Central memory CD8-positive, alpha-beta T cell (primary cell): ENCODE measurements around the gene PPP1R12C.
A peak's percentile ranks its signal among the peaks of the same experiment; 100 is the strongest.
"Not testable (repeated sequence)": the region's sequence is repeated elsewhere in the genome, so short reads cannot be mapped to it uniquely, and the experiment has no call there.

Source experiments
- ATAC-seq: fragments of 150-1000 bp; cut with Tn5 transposase; replicated peaks from 2 replicates; pipeline ENCODE4 v1.10.0; 2022; ENCODE audit warnings: mild to moderate bottlenecking, moderate FRiP score, moderate number of reproducible peaks; ENCODE audit not compliant: poor library complexity, severe bottlenecking; ENCODE audit errors: extremely low read depth
- DNase-seq, 2 donors: peaks; one replicate each; pipeline ENCODE4 v3.0.0; 2021; ENCODE audit warnings: low spot score in 2 of 2
- H3K27ac Mint-ChIP-seq: one replicate; pipeline ENCODE4 v1.8.0; 2022; ENCODE audit warnings: low read depth, mild to moderate bottlenecking, moderate library complexity, mixed read lengths
- H3K27me3 Mint-ChIP-seq: one replicate; pipeline ENCODE4 v1.8.0; 2022; ENCODE audit warnings: mixed read lengths
- H3K36me3 Mint-ChIP-seq: one replicate; pipeline ENCODE4 v1.8.0; 2022; ENCODE audit warnings: mild to moderate bottlenecking, moderate library complexity, mixed read lengths; ENCODE audit not compliant: insufficient read depth
- H3K4me1 Mint-ChIP-seq: one replicate; pipeline ENCODE4 v1.8.0; 2022; ENCODE audit warnings: mixed read lengths
- H3K4me3 Mint-ChIP-seq: one replicate; pipeline ENCODE4 v1.8.0; 2022; ENCODE audit warnings: mild to moderate bottlenecking, moderate library complexity, mixed read lengths
- H3K9me3 Mint-ChIP-seq: one replicate; pipeline ENCODE4 v1.8.0; 2022; ENCODE audit warnings: mixed read lengths

The PPP1R12C gene

GRCh38 chr19:55113570-55114039 is 3.8 kb downstream of the PPP1R12C start:
- Mint-ChIP-seq H3K36me3 (peaks cover 24% of the 10 kb centered on the region), H3K4me3 (no peak overlapping the region), H3K27me3 (no peaks in the 10 kb centered on the region), H3K27ac (peak overlapping the region; percentile 94), H3K9me3 (no peaks in the 10 kb centered on the region), H3K4me1 (peaks cover 40% of the 10 kb centered on the region)
- DNase-seq (no peak), ATAC-seq (no peak)

- DNase-seq (no peak), ATAC-seq (no peak)
- peaks cover 22% of the 10 kb centered on the region for H3K36me3 Mint-ChIP-seq
- no peak overlapping the region for H3K27ac Mint-ChIP-seq
- no peaks in the 10 kb centered on the region for H3K9me3 Mint-ChIP-seq
- H3K27me3 Mint-ChIP-seq = no peaks in the 10 kb centered on the region
- H3K4me3 Mint-ChIP-seq = no peak overlapping the region
- H3K4me1 Mint-ChIP-seq = peaks cover 43% of the 10 kb centered on the region
Measured at GRCh38 chr19:55112777-55113569, 4.5 kb downstream of the PPP1R12C start.

GRCh38 chr19:55112246-55112776 is 5.1 kb downstream of the PPP1R12C start:
- Mint-ChIP-seq H3K27me3 (no peaks in the 10 kb centered on the region), H3K9me3 (no peaks in the 10 kb centered on the region), H3K4me3 (no peak overlapping the region), H3K4me1 (peaks cover 37% of the 10 kb centered on the region), H3K27ac (no peak overlapping the region), H3K36me3 (peaks cover 17% of the 10 kb centered on the region)
- ATAC-seq (no peak), DNase-seq (no peak)

- no peaks in the 10 kb centered on the region for H3K9me3 Mint-ChIP-seq
- no peaks in the 10 kb centered on the region for H3K27me3 Mint-ChIP-seq
- DNase-seq = no peak
- peak overlapping the region; percentile 58 for H3K27ac Mint-ChIP-seq
- H3K36me3 Mint-ChIP-seq = peaks cover 15% of the 10 kb centered on the region
- no peak overlapping the region for H3K4me3 Mint-ChIP-seq
- no peak for ATAC-seq
- H3K4me1 Mint-ChIP-seq = peaks cover 36% of the 10 kb centered on the region
Measured at GRCh38 chr19:55111238-55111831, 6.1 kb downstream of the PPP1R12C start.

GRCh38 chr19:55109527-55110291 is 7.7 kb downstream of the PPP1R12C start:
- Mint-ChIP-seq H3K9me3 (no peaks in the 10 kb centered on the region), H3K4me3 (no peak overlapping the region), H3K27me3 (no peaks in the 10 kb centered on the region), H3K27ac (peak overlapping the region; percentile 85), H3K4me1 (peaks cover 21% of the 10 kb centered on the region), H3K36me3 (peaks cover 16% of the 10 kb centered on the region)
- DNase-seq (no peak), ATAC-seq (no peak)

GRCh38 chr19:55107252-55107651 is 10.2 kb downstream of the PPP1R12C start:
- H3K27ac Mint-ChIP-seq, H3K4me3 Mint-ChIP-seq, DNase-seq, ATAC-seq, H3K27me3 Mint-ChIP-seq, H3K9me3 Mint-ChIP-seq: not testable (repeated sequence)
- Mint-ChIP-seq H3K36me3 (peaks cover 16% of the 10 kb centered on the region), H3K4me1 (peaks cover 20% of the 10 kb centered on the region)

GRCh38 chr19:55106591-55106990 is 10.8 kb downstream of the PPP1R12C start:
- Mint-ChIP-seq H3K36me3 (peaks cover 17% of the 10 kb centered on the region), H3K27me3 (no peaks in the 10 kb centered on the region), H3K4me1 (peaks cover 20% of the 10 kb centered on the region), H3K4me3 (no peak overlapping the region), H3K9me3 (no peaks in the 10 kb centered on the region), H3K27ac (peak overlapping the region; percentile 52)
- ATAC-seq = no peak
- DNase-seq = no peak

- ATAC-seq (no peak), DNase-seq (no peak)
- peaks cover 14% of the 10 kb centered on the region for H3K4me1 Mint-ChIP-seq
- H3K4me3 Mint-ChIP-seq = no peak overlapping the region
- peaks cover 16% of the 10 kb centered on the region for H3K36me3 Mint-ChIP-seq
- no peak overlapping the region for H3K27ac Mint-ChIP-seq
- H3K27me3 Mint-ChIP-seq = no peaks in the 10 kb centered on the region
- no peaks in the 10 kb centered on the region for H3K9me3 Mint-ChIP-seq
Measured at GRCh38 chr19:55105237-55105636, 12.2 kb downstream of the PPP1R12C start.

- DNase-seq (no peak), ATAC-seq (no peak)
- Mint-ChIP-seq H3K4me1 (peaks cover 7% of the 10 kb centered on the region), H3K4me3 (no peak overlapping the region), H3K36me3 (peaks cover 13% of the 10 kb centered on the region), H3K9me3 (no peaks in the 10 kb centered on the region), H3K27me3 (no peaks in the 10 kb centered on the region), H3K27ac (no peak overlapping the region)
Measured at GRCh38 chr19:55103190-55103589, 14.2 kb downstream of the PPP1R12C start.

GRCh38 chr19:55101261-55101660 is 16.2 kb downstream of the PPP1R12C start:
- DNase-seq = no peak

GRCh38 chr19:55099557-55100506 is 17.6 kb downstream of the PPP1R12C start:
- peaks cover 7% of the 10 kb centered on the region for H3K4me1 Mint-ChIP-seq
- H3K4me3 Mint-ChIP-seq = no peak overlapping the region
- peaks cover 15% of the 10 kb centered on the region for H3K36me3 Mint-ChIP-seq
- no peaks in the 10 kb centered on the region for H3K27me3 Mint-ChIP-seq
- DNase-seq (no peak), ATAC-seq (no peak)
- no peaks in the 10 kb centered on the region for H3K9me3 Mint-ChIP-seq
- no peak overlapping the region for H3K27ac Mint-ChIP-seq

More at GRCh38 chr19:55101261-55101660, 16.2 kb downstream of the PPP1R12C start:
- Mint-ChIP-seq H3K27ac (no peak overlapping the region), H3K27me3 (no peaks in the 10 kb centered on the region), H3K4me3 (no peak overlapping the region), H3K36me3 (peaks cover 15% of the 10 kb centered on the region), H3K9me3 (no peaks in the 10 kb centered on the region), H3K4me1 (peaks cover 7% of the 10 kb centered on the region)
- no peak for ATAC-seq
